H9 (cell line): Measurements from ENCODE around the gene GPBAR1. TPM values are rescaled to one million over a fixed set of nuclear protein-coding genes. Genes with fewer than 3 reads are reported as not detected.

ENCODE experiments used
- DNase-seq: peaks from one replicate; pipeline ENCODE4 v3.0.0-alpha.2; 2017
- H2AFZ ChIP-seq: one replicate; pipeline ENCODE4 v1.6.1; 2013; ENCODE audit warnings: mild to moderate bottlenecking, low read length, control low read depth, moderate library complexity
- H2AK5ac ChIP-seq: 2 replicates; pipeline ENCODE4 v1.6.1; 2013; ENCODE audit warnings: low read length, control low read depth, mixed read lengths; ENCODE audit not compliant: insufficient read length
- H2BK120ac ChIP-seq: one replicate; pipeline ENCODE4 v1.6.1; 2013; ENCODE audit warnings: low read depth, mild to moderate bottlenecking, low read length, control low read depth, inconsistent platforms; ENCODE audit not compliant: poor library complexity, severe bottlenecking
- H2BK12ac ChIP-seq: 2 replicates; pipeline ENCODE4 v1.6.1; 2013; ENCODE audit warnings: low read length, control low read depth, mixed read lengths, low read depth; ENCODE audit not compliant: insufficient read length
- H2BK15ac ChIP-seq: 2 replicates; pipeline ENCODE4 v1.6.1; 2013; ENCODE audit warnings: low read depth, low read length, control low read depth
- H2BK20ac ChIP-seq: one replicate; pipeline ENCODE4 v1.6.1; 2013; ENCODE audit warnings: low read depth, mild to moderate bottlenecking, low read length, control low read depth, inconsistent platforms; ENCODE audit not compliant: poor library complexity, severe bottlenecking
- H2BK5ac ChIP-seq: 2 replicates; pipeline ENCODE4 v1.6.1; 2013; ENCODE audit warnings: low read length, control low read depth, mixed read lengths; ENCODE audit not compliant: insufficient read length
- H3K14ac ChIP-seq: 2 replicates; pipeline ENCODE4 v1.6.1; 2013; ENCODE audit warnings: low read length, control low read depth; ENCODE audit not compliant: insufficient read depth
- H3K18ac ChIP-seq: 2 replicates; pipeline ENCODE4 v1.6.1; 2013; ENCODE audit warnings: low read depth, mild to moderate bottlenecking, mixed read lengths, low read length, control low read depth; ENCODE audit not compliant: insufficient read length
- H3K23ac ChIP-seq: 2 replicates; pipeline ENCODE4 v1.6.1; 2013; ENCODE audit warnings: low read length, control low read depth, mixed read lengths, low read depth; ENCODE audit not compliant: insufficient read length
- H3K23me2 ChIP-seq: 2 replicates; pipeline ENCODE4 v1.6.1; 2013; ENCODE audit warnings: low read depth, mild to moderate bottlenecking, mixed read lengths, low read length, control low read depth; ENCODE audit not compliant: insufficient read length, poor library complexity, severe bottlenecking
- H3K27ac ChIP-seq: 2 replicates; pipeline ENCODE4 v1.5.1; 2013; ENCODE audit warnings: low read length, control low read depth, mixed read lengths, low read depth; ENCODE audit not compliant: insufficient read length
- H3K27me3 ChIP-seq: 2 replicates; pipeline ENCODE4 v1.6.1; 2013; ENCODE audit warnings: low read length, control low read depth, inconsistent platforms; ENCODE audit not compliant: insufficient read depth
- H3K4ac ChIP-seq: 2 replicates; pipeline ENCODE4 v1.6.1; 2013; ENCODE audit warnings: low read depth, mild to moderate bottlenecking, control low read depth, inconsistent platforms, low read length, moderate library complexity
- H3K4me1 ChIP-seq: 2 replicates; pipeline ENCODE4 v1.6.1; 2013; ENCODE audit warnings: low read length, control low read depth, inconsistent platforms; ENCODE audit not compliant: insufficient read depth
- H3K4me2 ChIP-seq: 2 replicates; pipeline ENCODE4 v1.6.1; 2013; ENCODE audit warnings: low read length, control low read depth, mixed read lengths; ENCODE audit not compliant: insufficient read length, insufficient read depth
- H3K56ac ChIP-seq: 2 replicates; pipeline ENCODE4 v1.6.1; 2013; ENCODE audit warnings: low read depth, mild to moderate bottlenecking, mixed read lengths, low read length, control low read depth; ENCODE audit not compliant: insufficient read length
- H3K79me1 ChIP-seq: 2 replicates; pipeline ENCODE4 v1.6.1; 2013; ENCODE audit warnings: low read depth, mild to moderate bottlenecking, moderate library complexity, low read length, control low read depth, inconsistent platforms; ENCODE audit not compliant: insufficient read depth, poor library complexity, severe bottlenecking
- H3K79me2 ChIP-seq: 2 replicates; pipeline ENCODE4 v1.6.1; 2013; ENCODE audit warnings: low read length, control low read depth, inconsistent platforms; ENCODE audit not compliant: insufficient read depth
- H3K9ac ChIP-seq: 2 replicates; pipeline ENCODE4 v1.6.1; 2013; ENCODE audit warnings: low read length, control low read depth, mixed read lengths; ENCODE audit not compliant: insufficient read length; ENCODE audit errors: extremely low read depth
- H3K9me3 ChIP-seq: one replicate; pipeline ENCODE4 v1.6.1; 2013; ENCODE audit warnings: low read depth, low read length, inconsistent platforms; ENCODE audit not compliant: control insufficient read depth
- H3T11ph ChIP-seq: one replicate; pipeline ENCODE4 v1.6.1; 2013; ENCODE audit warnings: mild to moderate bottlenecking, low read length, control low read depth, inconsistent platforms
- H4K20me1 ChIP-seq: one replicate; pipeline ENCODE4 v1.6.1; 2013; ENCODE audit not compliant: control insufficient read depth, insufficient read length, insufficient read depth
- H4K5ac ChIP-seq: 2 replicates; pipeline ENCODE4 v1.6.1; 2013; ENCODE audit warnings: low read depth, mild to moderate bottlenecking, mixed read lengths, low read length, control low read depth; ENCODE audit not compliant: insufficient read length
- H4K8ac ChIP-seq: replicated peaks from 2 replicates; pipeline ENCODE4 v1.6.1; 2013; ENCODE audit warnings: low read length, control low read depth, mixed read lengths, low read depth; ENCODE audit not compliant: insufficient read length
- H4K91ac ChIP-seq: 2 replicates; pipeline ENCODE4 v1.6.1; 2013; ENCODE audit warnings: low read depth, mild to moderate bottlenecking, moderate library complexity, mixed read lengths, low read length, control low read depth; ENCODE audit not compliant: insufficient read length
- H3K27ac Mint-ChIP-seq, 3 experiments: 2 replicates in 2 of 3; 3 replicates in 1 of 3; pipeline ENCODE4 v1.8.0; 2020 to 2021; ENCODE audit warnings: mixed read lengths in 3 of 3, mild to moderate bottlenecking in 1 of 3, moderate library complexity in 1 of 3
- H3K27me3 Mint-ChIP-seq: 2 replicates; pipeline ENCODE4 v1.8.0; 2021; ENCODE audit warnings: low read depth, mild to moderate bottlenecking, moderate library complexity, mixed read lengths
- H3K36me3 Mint-ChIP-seq, 3 experiments: 2 replicates in 2 of 3; 3 replicates in 1 of 3; pipeline ENCODE4 v1.8.0; 2020 to 2021; ENCODE audit warnings: low read depth in 3 of 3, mixed read lengths in 3 of 3; ENCODE audit not compliant: insufficient read depth in 1 of 3
- H3K4me1 Mint-ChIP-seq, 2 experiments: 2 replicates each; pipeline ENCODE4 v1.8.0; 2020; ENCODE audit warnings: mixed read lengths in 2 of 2
- H3K4me3 Mint-ChIP-seq, 2 experiments: 2 replicates in 1 of 2; 3 replicates in 1 of 2; pipeline ENCODE4 v1.8.0; 2020 to 2021; ENCODE audit warnings: mild to moderate bottlenecking in 2 of 2, mixed read lengths in 2 of 2, moderate library complexity in 1 of 2
- H3K9me3 Mint-ChIP-seq, 2 experiments: 2 replicates in 1 of 2; 3 replicates in 1 of 2; pipeline ENCODE4 v1.8.0; 2020; ENCODE audit warnings: mild to moderate bottlenecking in 2 of 2, mixed read lengths in 2 of 2, moderate library complexity in 1 of 2
- CTCF ChIP-seq: fragments of 200-600 bp; sonication (generic); conservative IDR thresholded peaks from 3 replicates; pipeline ENCODE4 v1.8.0; 2021; ENCODE audit warnings: antibody characterized with exemption, mild to moderate bottlenecking
- WGBS: extraction: QIAGEN DNeasy Blood & Tissue Kit; methylation state at CpG from one replicate; pipeline ENCODE4 v1.1.7; 2013; ENCODE audit warnings: missing lambda C conversion rate, low lambda C conversion rate, mixed read lengths; ENCODE audit not compliant: insufficient read length; ENCODE audit errors: extremely low coverage; 5-methylcytosine and 5-hydroxymethylcytosine counted together
- total RNA-seq: library from RNA; stranded (reverse); gene quantifications from 2 replicates; pipeline ENCODE4 v1.2.1, GENCODE V29; 2021

GPBAR1 gene
- total RNA-seq, 1 experiment from 2014 or later: 0.44 TPM

GRCh38 chr2:218236829-218237228, 24.0 kb upstream of the GPBAR1 start:
- Mint-ChIP-seq H3K9me3 (no peaks in the 10 kb centered on the region), H3K4me1 (no peaks in the 10 kb centered on the region), H3K36me3 (peaks cover 42 to 91% (median 79%) of the 10 kb centered on the region in 3 experiments; a peak in 6 of 7 replicates), H3K4me3 (no peak overlapping the region), H3K27ac (no peak overlapping the region; a peak in 2 of 7 replicates), H3K27me3 (no peaks in the 10 kb centered on the region)
- Histone ChIP-seq H3T11ph (no peak overlapping the region), H4K8ac (no peak overlapping the region), H3K23ac (no peak overlapping the region), H3K56ac (no peak overlapping the region), H3K79me1 (no peaks in the 10 kb centered on the region), H2BK5ac (no peak overlapping the region), H4K91ac (no peak overlapping the region), H3K14ac (no peak overlapping the region), H4K20me1 (no peaks in the 10 kb centered on the region), H2AFZ (no peak overlapping the region), H3K23me2 (no peaks in the 10 kb centered on the region), H3K27ac (no peak overlapping the region), H2BK12ac (no peak overlapping the region), H2BK15ac (no peak overlapping the region), H3K4ac (no peak overlapping the region), H3K9ac (no peak overlapping the region), H3K4me1 (no peaks in the 10 kb centered on the region), H2BK20ac (no peak overlapping the region), H4K5ac (no peak overlapping the region), H3K27me3 (no peaks in the 10 kb centered on the region), H3K4me2 (no peak overlapping the region), H2AK5ac (no peak overlapping the region), H3K9me3 (no peaks in the 10 kb centered on the region), H2BK120ac (no peak overlapping the region), H3K18ac (no peak overlapping the region), H3K79me2 (no peaks in the 10 kb centered on the region)
- DNase-seq: no peak
- no CpG with 5 or more reads among the region's 4 CpGs for WGBS
- no peak for TF ChIP-seq CTCF
